ENCODE results near the gene CLIC4.

DNA sequence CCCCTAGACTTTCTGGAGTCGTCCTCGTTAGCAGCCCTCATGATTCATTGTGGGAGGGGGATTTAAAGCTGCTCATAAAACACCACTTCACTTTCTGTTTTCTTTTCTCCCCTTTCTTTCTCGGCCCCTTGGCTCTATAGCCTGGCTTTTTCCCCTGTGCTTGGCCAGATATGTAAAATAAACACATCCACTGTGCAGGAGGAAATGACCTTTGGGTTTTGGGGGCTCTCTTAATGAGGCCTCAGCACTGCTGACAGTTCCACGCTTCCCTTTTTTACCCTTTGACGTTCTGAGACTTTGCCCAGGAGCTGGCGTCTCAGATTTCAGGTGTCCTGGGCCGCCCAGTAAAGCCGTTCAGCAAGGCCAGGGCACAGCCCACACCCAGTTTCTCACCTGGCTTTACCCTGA is 119.1 kb downstream of the CLIC4 start:
- TF ChIP-seq, protein P1, sequence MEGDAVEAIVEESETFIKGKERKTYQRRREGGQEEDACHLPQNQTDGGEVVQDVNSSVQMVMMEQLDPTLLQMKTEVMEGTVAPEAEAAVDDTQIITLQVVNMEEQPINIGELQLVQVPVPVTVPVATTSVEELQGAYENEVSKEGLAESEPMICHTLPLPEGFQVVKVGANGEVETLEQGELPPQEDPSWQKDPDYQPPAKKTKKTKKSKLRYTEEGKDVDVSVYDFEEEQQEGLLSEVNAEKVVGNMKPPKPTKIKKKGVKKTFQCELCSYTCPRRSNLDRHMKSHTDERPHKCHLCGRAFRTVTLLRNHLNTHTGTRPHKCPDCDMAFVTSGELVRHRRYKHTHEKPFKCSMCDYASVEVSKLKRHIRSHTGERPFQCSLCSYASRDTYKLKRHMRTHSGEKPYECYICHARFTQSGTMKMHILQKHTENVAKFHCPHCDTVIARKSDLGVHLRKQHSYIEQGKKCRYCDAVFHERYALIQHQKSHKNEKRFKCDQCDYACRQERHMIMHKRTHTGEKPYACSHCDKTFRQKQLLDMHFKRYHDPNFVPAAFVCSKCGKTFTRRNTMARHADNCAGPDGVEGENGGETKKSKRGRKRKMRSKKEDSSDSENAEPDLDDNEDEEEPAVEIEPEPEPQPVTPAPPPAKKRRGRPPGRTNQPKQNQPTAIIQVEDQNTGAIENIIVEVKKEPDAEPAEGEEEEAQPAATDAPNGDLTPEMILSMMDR (optimal IDR thresholded peaks at IDR 0.05 in 1 of 3, IDR thresholded peaks at IDR 0.05 in 1 of 3, conservative IDR thresholded peaks at IDR 0.05 in 1 of 3; ENCODE audit: extremely low read depth in 1 of 3, insufficient read depth in 2 of 3, low read length in 3 of 3) = no peak
- no peak for TF ChIP-seq EZH2 (IDR thresholded peaks at IDR 0.05; ENCODE audit: low read length)

All from keratinocyte (primary cell).